LoVo (cell line): ENCODE data around the gene FUT8.

Source experiments
- DNase-seq: peaks from one replicate; pipeline ENCODE4 v3.0.0-alpha.2; 2016; ENCODE audit warnings: low spot score

FUT8 gene

GRCh38 chr14:65774041-65774440, 361.5 kb downstream of the FUT8 start:
- no peak for DNase-seq

DNA sequence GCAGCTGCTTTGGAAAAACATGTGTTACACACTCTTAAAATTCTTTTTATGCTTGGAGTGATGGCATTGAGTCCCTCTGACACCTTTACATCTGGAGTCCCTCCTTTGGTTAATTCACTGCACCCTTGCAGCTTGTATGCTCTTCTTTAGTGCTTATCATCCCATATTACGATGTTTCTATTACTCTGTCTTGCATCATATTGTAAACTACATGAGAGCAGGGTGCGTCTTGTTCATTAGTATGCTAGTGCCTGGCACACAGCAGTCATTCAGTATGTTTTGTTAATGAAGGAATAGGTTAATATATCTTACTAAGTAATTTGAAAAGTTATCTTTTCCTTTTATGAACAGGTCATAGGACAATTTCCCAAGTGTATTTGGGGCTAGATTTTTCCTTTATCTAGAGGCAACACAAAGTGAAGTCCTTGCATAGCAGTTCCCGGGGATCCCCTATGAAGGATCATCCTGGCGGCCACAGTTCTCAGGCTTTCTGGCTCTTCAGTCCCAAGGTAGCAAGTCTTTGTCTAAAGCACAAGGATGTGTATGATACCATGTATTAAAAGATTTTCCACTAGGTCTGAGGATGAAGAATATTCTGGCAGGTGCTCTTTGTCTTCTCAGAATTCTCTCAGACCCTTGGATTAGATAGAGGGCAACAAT, 363.8 kb downstream of the FUT8 start:
- no peak for DNase-seq

DNA sequence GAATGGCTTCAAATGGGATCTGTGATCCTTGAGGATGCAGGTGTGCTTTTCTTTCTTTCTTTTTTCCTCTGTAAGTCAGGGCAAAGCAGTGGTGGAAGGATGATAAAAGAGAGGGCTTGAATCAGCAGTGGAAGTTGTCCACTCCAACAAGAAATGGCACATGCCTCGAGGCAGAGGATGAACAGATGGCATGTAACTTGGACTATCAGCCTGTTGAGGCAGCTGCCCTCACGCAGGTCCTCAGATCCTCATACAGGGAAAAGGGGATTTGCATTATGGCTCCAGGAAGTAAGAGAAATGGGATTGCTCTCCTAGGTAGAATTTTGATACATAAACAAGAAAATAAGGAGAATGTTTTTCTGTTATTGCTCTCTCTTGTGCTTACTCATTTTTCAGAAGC, 368.0 kb downstream of the FUT8 start:
- no peak for DNase-seq

DNA sequence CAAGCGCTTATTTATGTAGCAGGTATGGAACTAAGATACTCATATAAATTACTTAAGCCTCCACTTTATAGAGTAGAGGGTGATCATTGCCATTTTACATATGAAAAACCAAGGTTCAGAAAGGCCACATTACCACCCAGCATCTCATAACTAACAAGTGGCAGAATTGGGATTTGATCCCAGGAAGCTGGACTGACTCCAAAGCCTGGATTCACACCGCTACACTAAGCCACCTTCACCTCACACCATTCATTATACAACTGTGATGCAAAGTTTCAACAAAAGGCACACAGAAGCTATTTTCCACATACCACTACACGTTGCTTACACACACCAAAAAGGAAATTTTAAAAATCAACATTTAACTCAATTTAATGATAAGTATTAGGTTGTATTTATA, 370.6 kb downstream of the FUT8 start:
- no peak for DNase-seq

- DNase-seq = no peak
Measured at GRCh38 chr14:65783576-65783975, 371.0 kb downstream of the FUT8 start.

DNA sequence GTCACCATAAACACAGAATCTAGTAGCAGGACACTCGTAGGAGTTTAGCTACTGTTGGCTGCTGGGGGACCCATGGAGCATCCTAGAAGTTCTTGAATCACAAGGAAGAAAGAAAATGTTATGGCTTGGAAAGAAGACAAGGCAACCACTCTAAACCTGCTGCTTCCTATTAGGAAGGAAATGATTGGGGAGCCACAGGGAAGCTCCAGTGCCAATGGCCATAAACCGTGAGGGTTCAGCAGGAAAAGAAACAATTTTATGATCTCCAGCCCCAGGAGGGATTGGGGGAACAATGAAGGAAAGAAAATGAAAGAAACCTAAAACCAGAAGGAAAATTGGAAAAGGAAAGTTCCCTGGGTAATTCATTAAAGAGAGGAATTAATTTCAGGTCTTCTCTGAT, 372.0 kb downstream of the FUT8 start:
- DNase-seq = no peak

DNA sequence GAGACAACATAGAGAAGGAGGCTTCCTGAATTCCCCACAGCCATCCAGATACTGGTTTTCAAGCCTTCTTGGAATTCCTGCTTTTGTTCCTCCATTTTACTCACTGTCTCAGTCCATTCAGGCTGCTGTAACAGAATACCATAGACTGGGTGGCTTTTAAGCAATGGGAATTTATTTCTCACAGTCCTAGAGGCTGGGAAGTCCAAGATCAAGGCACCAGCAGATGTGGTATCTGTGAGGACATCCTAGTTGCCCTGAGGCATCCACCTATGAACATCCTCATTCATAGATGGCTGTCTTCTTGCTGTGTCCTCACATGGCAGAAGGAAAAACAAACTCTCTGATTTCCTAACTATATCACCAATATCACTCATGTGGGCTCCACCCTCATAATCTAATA, 374.9 kb downstream of the FUT8 start:
- no peak for DNase-seq

DNA sequence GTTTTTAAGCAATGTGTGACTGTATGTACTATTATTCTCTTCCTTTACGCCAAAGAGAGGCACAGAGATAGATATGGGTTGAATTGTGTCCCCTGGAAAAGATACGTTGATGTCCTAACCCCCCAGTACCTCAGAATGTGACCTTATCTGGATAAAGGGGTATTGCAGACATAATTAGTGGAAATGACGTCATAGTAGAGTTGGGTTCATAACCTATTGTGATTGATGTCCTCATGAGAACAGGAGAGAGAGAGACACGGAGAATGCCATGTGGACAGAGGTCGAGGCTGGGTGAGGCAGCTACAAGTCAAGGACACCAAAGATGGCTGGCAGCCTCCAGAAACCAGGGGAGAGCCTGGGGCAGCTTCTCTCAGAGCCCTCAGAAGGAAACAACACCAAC, 376.3 kb downstream of the FUT8 start:
- no peak for DNase-seq

- DNase-seq = no peak
Measured at GRCh38 chr14:65789363-65789762, 376.8 kb downstream of the FUT8 start.

GRCh38 chr14:65790172-65790815, 377.8 kb downstream of the FUT8 start:
- no peak for DNase-seq

DNA sequence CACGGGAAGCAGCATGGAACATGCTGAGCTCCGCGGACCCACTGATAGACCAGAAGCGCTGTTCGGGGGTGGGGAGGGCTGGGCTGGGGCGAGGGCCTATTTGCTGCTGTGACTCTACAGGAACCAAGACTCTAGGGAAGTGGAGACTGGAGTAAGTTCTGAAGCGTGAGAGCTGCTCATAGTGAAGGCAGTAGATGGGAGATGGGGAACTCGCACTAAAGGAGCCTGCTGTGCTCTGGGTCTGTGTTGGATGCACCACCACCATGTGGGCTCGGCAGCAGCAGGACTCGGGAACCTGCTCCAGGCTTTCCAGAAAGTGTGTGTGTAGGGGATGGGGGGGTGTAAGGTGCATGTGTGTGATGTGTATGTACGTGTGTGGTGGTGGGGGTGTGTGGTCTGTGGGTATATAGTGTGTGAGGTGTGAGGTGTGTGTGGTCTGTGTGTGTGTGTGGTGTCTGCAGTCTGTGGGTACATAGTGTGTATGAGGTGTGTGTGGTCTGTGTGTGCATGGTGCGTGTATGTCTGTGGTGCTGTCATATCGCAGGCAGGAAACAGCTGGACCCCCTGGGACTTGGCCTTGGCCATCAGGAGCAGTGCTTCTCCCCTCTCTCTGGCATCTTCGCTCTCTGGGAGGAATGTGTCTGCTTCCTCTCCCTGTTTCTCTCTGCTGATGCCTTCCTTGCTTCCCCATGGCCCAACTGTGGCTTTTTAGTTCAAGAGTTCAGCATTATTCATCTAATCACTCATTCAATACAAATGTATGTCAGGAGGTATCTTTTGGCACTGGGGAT, 378.9 kb downstream of the FUT8 start:
- no peak for DNase-seq

- DNase-seq = peak; percentile 54
Measured at GRCh38 chr14:65792208-65792905, 379.8 kb downstream of the FUT8 start.
